ENCODE measurements around the gene ECE1.

Gene ECE1

GRCh38 chr1:21189421-21189820 is 100.8 kb downstream of the ECE1 start:
- Histone ChIP-seq H3K4me1 (ENCODE audit: insufficient read depth, low read length, severe bottlenecking) (no peaks in the 10 kb centered on the region), H3K27ac (ENCODE audit: low read depth, low read length, poor library complexity, severe bottlenecking) (no peak overlapping the region), H3K4me2 (ENCODE audit: low read length) (no peak overlapping the region), H3K36me3 (ENCODE audit: insufficient read depth, low read length) (no peaks in the 10 kb centered on the region), H3K4me3 (ENCODE audit: low read depth, low read length, poor library complexity, severe bottlenecking) (no peak overlapping the region), H3K9ac (ENCODE audit: low read length) (no peak overlapping the region), H2AFZ (ENCODE audit: low read length) (no peak overlapping the region), H3K9me2 (ENCODE audit: low read depth, low read length) (no peaks in the 10 kb centered on the region), H4K20me1 (ENCODE audit: insufficient read depth, low read length) (no peaks in the 10 kb centered on the region), H3K9me3 (ENCODE audit: low read length) (no peaks in the 10 kb centered on the region), H3K27me3 (ENCODE audit: insufficient read depth, low read length) (no peaks in the 10 kb centered on the region; the same call in 1 of the 2 replicates), H3K79me2 (ENCODE audit: insufficient read depth, low read length) (no peaks in the 10 kb centered on the region), H3F3A (ENCODE audit: insufficient read depth, low read length) (no peaks in the 10 kb centered on the region)
- no peak for TF ChIP-seq EZH2 (IDR thresholded peaks at IDR 0.05; ENCODE audit: borderline replicate concordance, low read length)
- TF ChIP-seq, protein P1, sequence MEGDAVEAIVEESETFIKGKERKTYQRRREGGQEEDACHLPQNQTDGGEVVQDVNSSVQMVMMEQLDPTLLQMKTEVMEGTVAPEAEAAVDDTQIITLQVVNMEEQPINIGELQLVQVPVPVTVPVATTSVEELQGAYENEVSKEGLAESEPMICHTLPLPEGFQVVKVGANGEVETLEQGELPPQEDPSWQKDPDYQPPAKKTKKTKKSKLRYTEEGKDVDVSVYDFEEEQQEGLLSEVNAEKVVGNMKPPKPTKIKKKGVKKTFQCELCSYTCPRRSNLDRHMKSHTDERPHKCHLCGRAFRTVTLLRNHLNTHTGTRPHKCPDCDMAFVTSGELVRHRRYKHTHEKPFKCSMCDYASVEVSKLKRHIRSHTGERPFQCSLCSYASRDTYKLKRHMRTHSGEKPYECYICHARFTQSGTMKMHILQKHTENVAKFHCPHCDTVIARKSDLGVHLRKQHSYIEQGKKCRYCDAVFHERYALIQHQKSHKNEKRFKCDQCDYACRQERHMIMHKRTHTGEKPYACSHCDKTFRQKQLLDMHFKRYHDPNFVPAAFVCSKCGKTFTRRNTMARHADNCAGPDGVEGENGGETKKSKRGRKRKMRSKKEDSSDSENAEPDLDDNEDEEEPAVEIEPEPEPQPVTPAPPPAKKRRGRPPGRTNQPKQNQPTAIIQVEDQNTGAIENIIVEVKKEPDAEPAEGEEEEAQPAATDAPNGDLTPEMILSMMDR (IDR thresholded peaks at IDR 0.05; ENCODE audit: low read length), result no peak

GRCh38 chr1:21188235-21188634 is 102.0 kb downstream of the ECE1 start:
- H3K4me3 ChIP-seq (ENCODE audit: low read depth, low read length, poor library complexity, severe bottlenecking), result no peak overlapping the region
- no peaks in the 10 kb centered on the region for H3K9me2 ChIP-seq (ENCODE audit: low read depth, low read length)
- H3K4me1 ChIP-seq (ENCODE audit: insufficient read depth, low read length, severe bottlenecking), result peaks cover 3% of the 10 kb centered on the region
- H3K27ac ChIP-seq (ENCODE audit: low read depth, low read length, poor library complexity, severe bottlenecking), result no peak overlapping the region
- H3K27me3 ChIP-seq (ENCODE audit: insufficient read depth, low read length), result no peaks in the 10 kb centered on the region; the same call in 1 of the 2 replicates
- H4K20me1 ChIP-seq (ENCODE audit: insufficient read depth, low read length), result no peaks in the 10 kb centered on the region
- TF ChIP-seq EZH2 (IDR thresholded peaks at IDR 0.05; ENCODE audit: borderline replicate concordance, low read length), result no peak
- TF ChIP-seq, protein P1 (IDR thresholded peaks at IDR 0.05; ENCODE audit: low read length), result no peak
- no peaks in the 10 kb centered on the region for H3K79me2 ChIP-seq (ENCODE audit: insufficient read depth, low read length)
- H3K9ac ChIP-seq (ENCODE audit: low read length), result no peak overlapping the region
- H3K4me2 ChIP-seq (ENCODE audit: low read length), result no peak overlapping the region
- no peak overlapping the region for H2AFZ ChIP-seq (ENCODE audit: low read length)
- no peaks in the 10 kb centered on the region for H3K9me3 ChIP-seq (ENCODE audit: low read length)
- no peaks in the 10 kb centered on the region for H3F3A ChIP-seq (ENCODE audit: insufficient read depth, low read length)
- H3K36me3 ChIP-seq (ENCODE audit: insufficient read depth, low read length), result no peaks in the 10 kb centered on the region

DNA sequence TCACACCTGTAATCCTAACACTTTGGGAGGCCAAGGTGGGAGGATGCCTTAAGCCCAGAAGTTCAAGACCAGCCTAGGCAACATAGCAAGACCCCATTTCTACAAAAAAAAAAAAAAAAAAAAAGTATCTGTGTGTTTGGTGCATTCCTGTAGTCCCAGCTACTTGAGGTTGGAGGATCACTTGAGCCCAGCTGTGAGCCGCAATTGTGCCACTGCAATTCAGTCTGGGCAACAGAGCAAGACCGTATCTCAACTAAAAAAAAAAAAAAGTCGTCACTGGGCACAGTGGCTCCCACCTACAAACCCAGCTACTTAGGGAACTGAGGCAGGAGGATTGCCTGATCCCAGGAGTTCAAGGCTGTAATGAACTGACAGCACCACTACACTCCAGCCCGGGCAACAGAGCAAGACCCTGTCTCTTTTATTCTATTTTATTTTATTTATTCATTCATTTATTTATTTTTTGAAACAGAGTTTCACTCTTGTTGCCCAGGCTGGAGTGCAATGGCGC is 105.0 kb downstream of the ECE1 start:
- no peaks in the 10 kb centered on the region for H4K20me1 ChIP-seq (ENCODE audit: insufficient read depth, low read length)
- H3K4me3 ChIP-seq (ENCODE audit: low read depth, low read length, poor library complexity, severe bottlenecking), result no peak overlapping the region
- no peaks in the 10 kb centered on the region for H3K79me2 ChIP-seq (ENCODE audit: insufficient read depth, low read length)
- no peaks in the 10 kb centered on the region for H3K9me2 ChIP-seq (ENCODE audit: low read depth, low read length)
- no peaks in the 10 kb centered on the region for H3F3A ChIP-seq (ENCODE audit: insufficient read depth, low read length)
- no peak overlapping the region for H3K4me2 ChIP-seq (ENCODE audit: low read length)
- no peaks in the 10 kb centered on the region for H3K27me3 ChIP-seq (ENCODE audit: insufficient read depth, low read length)
- H3K9ac ChIP-seq (ENCODE audit: low read length), result no peak overlapping the region
- peaks cover 3% of the 10 kb centered on the region for H3K4me1 ChIP-seq (ENCODE audit: insufficient read depth, low read length, severe bottlenecking)
- no peaks in the 10 kb centered on the region for H3K9me3 ChIP-seq (ENCODE audit: low read length)
- TF ChIP-seq, protein P1 (IDR thresholded peaks at IDR 0.05; ENCODE audit: low read length), result no peak
- TF ChIP-seq EZH2 (IDR thresholded peaks at IDR 0.05; ENCODE audit: borderline replicate concordance, low read length), result no peak
- no peak overlapping the region for H3K27ac ChIP-seq (ENCODE audit: low read depth, low read length, poor library complexity, severe bottlenecking)
- H3K36me3 ChIP-seq (ENCODE audit: insufficient read depth, low read length), result no peaks in the 10 kb centered on the region
- no peak overlapping the region for H2AFZ ChIP-seq (ENCODE audit: low read length)
